ENCODE measurements around the gene RHEB.

The RHEB gene

DNA sequence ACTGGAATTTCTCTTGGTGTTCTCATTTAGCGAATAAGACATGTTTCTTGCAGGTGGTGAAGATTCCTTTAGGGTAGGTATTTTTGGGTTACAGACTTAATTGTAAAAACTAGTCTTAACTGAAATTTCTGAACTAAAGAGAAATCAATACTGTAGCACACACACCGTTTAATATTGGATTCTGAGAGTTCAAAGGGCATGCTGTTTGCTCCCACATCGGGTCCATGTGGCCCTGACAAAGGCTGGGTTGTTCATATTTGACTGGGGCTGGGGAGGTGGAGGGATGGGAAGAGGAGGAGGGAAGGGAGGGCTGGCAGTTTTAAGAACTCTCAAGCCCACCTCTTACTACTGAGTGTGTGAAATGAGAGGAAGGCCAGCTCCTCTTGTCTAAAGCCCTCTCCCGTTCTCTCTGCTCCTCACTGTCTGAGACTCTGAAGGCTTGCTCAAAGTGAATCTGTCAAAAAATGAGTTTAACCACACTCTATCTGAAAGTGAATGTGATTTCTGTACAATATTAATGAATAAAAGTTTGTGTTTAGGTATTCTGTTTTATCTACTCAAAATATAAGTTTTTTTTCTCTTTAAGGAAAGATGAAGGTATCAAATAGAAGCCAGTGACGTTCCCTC lies 40.0 kb upstream of the RHEB start:
- TF ChIP-seq, protein P1, sequence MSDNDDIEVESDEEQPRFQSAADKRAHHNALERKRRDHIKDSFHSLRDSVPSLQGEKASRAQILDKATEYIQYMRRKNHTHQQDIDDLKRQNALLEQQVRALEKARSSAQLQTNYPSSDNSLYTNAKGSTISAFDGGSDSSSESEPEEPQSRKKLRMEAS (IDR thresholded peaks at IDR 0.05): no peak
- no peak for TF ChIP-seq TAF1 (IDR thresholded peaks at IDR 0.05; ENCODE audit: low read depth)
- TF ChIP-seq EP300 (IDR thresholded peaks at IDR 0.05; ENCODE audit: borderline replicate concordance): no peak
- no peak for TF ChIP-seq FOXM1 (IDR thresholded peaks at IDR 0.05; ENCODE audit: borderline replicate concordance, low read depth)
- TF ChIP-seq TEAD4 (IDR thresholded peaks at IDR 0.05): no peak
- no peak for TF ChIP-seq CREB1 (IDR thresholded peaks at IDR 0.05; ENCODE audit: low read depth)
- no peak for TF ChIP-seq NFIC (IDR thresholded peaks at IDR 0.05)
- no peak for TF ChIP-seq RAD21 (IDR thresholded peaks at IDR 0.05; ENCODE audit: low read depth)
- no peak for TF ChIP-seq REST (IDR thresholded peaks at IDR 0.05; ENCODE audit: low read depth)
- TF ChIP-seq TCF12 (IDR thresholded peaks at IDR 0.05; ENCODE audit: low read depth): no peak
- TF ChIP-seq ZBTB7A (IDR thresholded peaks at IDR 0.05; ENCODE audit: low read depth): no peak
- TF ChIP-seq CEBPB (IDR thresholded peaks at IDR 0.05): no peak
- no peak for TF ChIP-seq USF1 (IDR thresholded peaks at IDR 0.05)
- TF ChIP-seq EGR1 (IDR thresholded peaks at IDR 0.05): no peak
- no peak for TF ChIP-seq YY1 (IDR thresholded peaks at IDR 0.05; ENCODE audit: low read depth)

- TF ChIP-seq RAD21 (IDR thresholded peaks at IDR 0.05; ENCODE audit: low read depth) (no peak), NFIC (IDR thresholded peaks at IDR 0.05) (no peak), CEBPB (IDR thresholded peaks at IDR 0.05) (no peak), EP300 (IDR thresholded peaks at IDR 0.05; ENCODE audit: borderline replicate concordance) (no peak), YY1 (IDR thresholded peaks at IDR 0.05; ENCODE audit: low read depth) (no peak), REST (IDR thresholded peaks at IDR 0.05; ENCODE audit: low read depth) (no peak), TEAD4 (IDR thresholded peaks at IDR 0.05) (no peak), FOXM1 (IDR thresholded peaks at IDR 0.05; ENCODE audit: borderline replicate concordance, low read depth) (no peak), CREB1 (IDR thresholded peaks at IDR 0.05; ENCODE audit: low read depth) (no peak), EGR1 (IDR thresholded peaks at IDR 0.05) (no peak), USF1 (IDR thresholded peaks at IDR 0.05) (no peak), TAF1 (IDR thresholded peaks at IDR 0.05; ENCODE audit: low read depth) (no peak), TCF12 (IDR thresholded peaks at IDR 0.05; ENCODE audit: low read depth) (no peak), ZBTB7A (IDR thresholded peaks at IDR 0.05; ENCODE audit: low read depth) (no peak)
- TF ChIP-seq, protein P1 (IDR thresholded peaks at IDR 0.05): no peak
These were observed 38.9 kb upstream of the RHEB start for GRCh38 chr7:151558575-151558974.

DNA sequence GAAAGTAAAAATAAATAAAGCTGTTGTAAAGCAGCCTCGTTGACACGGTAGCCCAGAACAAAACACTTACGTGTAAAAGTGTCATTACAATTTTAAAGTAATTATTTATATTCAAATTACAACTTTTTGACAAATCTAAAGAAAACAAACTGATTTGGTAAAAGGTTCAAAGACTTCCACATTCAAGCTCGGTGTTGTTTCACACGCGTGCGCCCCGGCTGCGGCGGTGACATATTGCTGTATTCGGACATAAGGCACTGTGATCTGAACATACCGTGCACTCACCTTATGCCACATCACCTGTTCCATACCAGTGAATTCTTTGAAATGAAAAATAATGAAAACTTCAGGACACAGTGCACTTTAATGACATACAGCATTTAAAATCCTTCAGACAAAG lies 36.9 kb upstream of the RHEB start:
- TF ChIP-seq CEBPB (IDR thresholded peaks at IDR 0.05) (no peak), FOXM1 (IDR thresholded peaks at IDR 0.05; ENCODE audit: borderline replicate concordance, low read depth) (no peak), NFIC (IDR thresholded peaks at IDR 0.05) (no peak), RAD21 (IDR thresholded peaks at IDR 0.05; ENCODE audit: low read depth) (no peak), REST (IDR thresholded peaks at IDR 0.05; ENCODE audit: low read depth) (no peak), EGR1 (IDR thresholded peaks at IDR 0.05) (no peak), ZBTB7A (IDR thresholded peaks at IDR 0.05; ENCODE audit: low read depth) (no peak), CREB1 (IDR thresholded peaks at IDR 0.05; ENCODE audit: low read depth) (no peak)

GRCh38 chr7:151553356-151553755 lies 33.7 kb upstream of the RHEB start:
- no peak for TF ChIP-seq CREB1 (IDR thresholded peaks at IDR 0.05; ENCODE audit: low read depth)
- TF ChIP-seq EP300 (IDR thresholded peaks at IDR 0.05; ENCODE audit: borderline replicate concordance): no peak
- no peak for TF ChIP-seq USF1 (IDR thresholded peaks at IDR 0.05)
- TF ChIP-seq REST (IDR thresholded peaks at IDR 0.05; ENCODE audit: low read depth): no peak
